Measurements from ENCODE around the gene TMEM37.

TMEM37 gene

DNA sequence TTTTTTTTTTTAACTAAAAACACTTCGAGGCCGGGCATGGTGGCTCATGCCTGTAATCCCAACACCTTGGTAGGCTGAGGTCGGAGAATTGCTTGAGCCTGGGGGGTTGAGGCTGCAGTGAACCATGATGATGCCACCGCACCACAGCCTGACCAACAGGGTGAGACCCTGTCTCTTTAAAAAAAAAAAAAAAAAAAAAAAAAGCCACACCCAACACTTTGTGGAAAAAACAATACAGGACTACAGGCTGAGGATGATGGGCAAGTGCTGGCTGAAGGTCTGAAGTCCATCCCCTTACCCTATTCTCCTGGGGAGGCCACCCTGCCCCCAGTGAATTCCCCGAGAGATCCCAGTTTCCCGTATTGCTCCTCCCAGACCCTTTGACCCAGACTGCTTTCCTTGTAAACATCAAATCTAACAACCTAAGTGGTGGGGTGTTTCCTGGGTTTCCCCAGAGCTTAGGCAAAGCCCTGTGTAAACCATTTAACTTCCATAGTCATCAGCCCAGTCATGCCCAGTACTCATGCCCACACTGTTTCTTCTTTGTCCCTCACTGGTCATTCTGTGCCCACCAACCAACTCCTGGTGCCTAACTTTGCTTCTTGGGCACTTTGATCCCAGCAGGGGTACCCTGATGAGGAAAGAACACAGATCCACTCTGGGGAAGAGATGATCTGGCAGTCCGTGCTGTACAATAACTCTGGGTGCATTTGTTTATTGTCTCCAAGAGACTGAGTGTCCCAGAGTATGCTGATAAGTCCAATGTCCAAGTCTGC is 5.8 kb upstream of the TMEM37 start:
- H3K4me3 ChIP-seq (ENCODE audit: low read depth in 1 of 5, low read length in 5 of 5): peak overlapping the region in 2 of 5 donors; percentile 13 to 19

DNA sequence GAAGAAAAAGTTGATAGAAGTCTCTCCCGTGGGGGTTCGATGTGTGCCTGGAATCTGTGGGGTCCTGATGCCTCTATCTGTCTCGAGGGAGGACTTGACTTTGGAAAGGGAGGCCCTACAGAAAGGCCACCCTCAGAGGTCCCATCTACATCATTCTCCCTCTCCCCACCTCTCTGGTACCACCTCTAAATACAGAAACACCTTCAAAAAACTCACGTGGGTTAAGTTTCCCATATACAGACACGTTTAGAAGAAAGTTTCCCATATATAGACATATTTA is 5.3 kb upstream of the TMEM37 start:
- Histone ChIP-seq H3K27ac (ENCODE audit: low read depth, low read length) (peak overlapping the region; percentile 91), H3K4me3 (ENCODE audit: low read depth in 1 of 5, low read length in 5 of 5) (peak overlapping the region in 2 of 5 donors; percentile 13 to 37), H3K9ac (ENCODE audit: low read length in 5 of 5) (peak overlapping the region in 3 of 5 donors; percentile 10 to 68 (median 63))

More for the DNA sequence above, 5.8 kb upstream of the TMEM37 start:
- Histone ChIP-seq H3K9me3 (ENCODE audit: control insufficient read depth in 5 of 5, low read length in 5 of 5) (no peaks in the 10 kb centered on the region), H3K27me3 (ENCODE audit: control insufficient read depth in 5 of 5, insufficient read depth in 4 of 5, low read length in 5 of 5) (no peaks in the 10 kb centered on the region), H3K36me3 (ENCODE audit: control insufficient read depth in 5 of 5, insufficient read depth in 5 of 5, low read length in 5 of 5) (no peaks in the 10 kb centered on the region), H3K9ac (ENCODE audit: low read length in 5 of 5) (peak overlapping the region in 3 of 5 donors; percentile 63 to 68 (median 64)), H3K4me1 (ENCODE audit: control insufficient read depth in 5 of 5, insufficient read depth in 5 of 5, low read length in 5 of 5) (peaks cover 24 to 71% (median 66%) of the 10 kb centered on the region in 5 donors), H3K27ac (ENCODE audit: low read depth, low read length) (peak overlapping the region; percentile 91)

GRCh38 chr2:119426801-119427395 is 4.8 kb upstream of the TMEM37 start:
- no peaks in the 10 kb centered on the region for H3K36me3 ChIP-seq (ENCODE audit: control insufficient read depth in 5 of 5, insufficient read depth in 5 of 5, low read length in 5 of 5)
- peak overlapping the region in 3 of 5 donors; percentile 17 to 37 (median 26) for H3K4me3 ChIP-seq (ENCODE audit: low read depth in 1 of 5, low read length in 5 of 5)
- H3K27me3 ChIP-seq (ENCODE audit: control insufficient read depth in 5 of 5, insufficient read depth in 4 of 5, low read length in 5 of 5): no peaks in the 10 kb centered on the region
- peak overlapping the region; percentile 91 for H3K27ac ChIP-seq (ENCODE audit: low read depth, low read length)
- no peaks in the 10 kb centered on the region for H3K9me3 ChIP-seq (ENCODE audit: control insufficient read depth in 5 of 5, low read length in 5 of 5)
- H3K9ac ChIP-seq (ENCODE audit: low read length in 5 of 5): peak overlapping the region in 3 of 5 donors; percentile 39 to 68 (median 57)
- peaks cover 24 to 69% (median 64%) of the 10 kb centered on the region in 5 donors for H3K4me1 ChIP-seq (ENCODE audit: control insufficient read depth in 5 of 5, insufficient read depth in 5 of 5, low read length in 5 of 5)

More for the DNA sequence above, 5.3 kb upstream of the TMEM37 start:
- Histone ChIP-seq H3K4me1 (ENCODE audit: control insufficient read depth in 5 of 5, insufficient read depth in 5 of 5, low read length in 5 of 5) (peaks cover 24 to 71% (median 67%) of the 10 kb centered on the region in 5 donors), H3K9me3 (ENCODE audit: control insufficient read depth in 5 of 5, low read length in 5 of 5) (no peaks in the 10 kb centered on the region), H3K36me3 (ENCODE audit: control insufficient read depth in 5 of 5, insufficient read depth in 5 of 5, low read length in 5 of 5) (no peaks in the 10 kb centered on the region), H3K27me3 (ENCODE audit: control insufficient read depth in 5 of 5, insufficient read depth in 4 of 5, low read length in 5 of 5) (no peaks in the 10 kb centered on the region)

GRCh38 chr2:119427756-119428155 is 3.9 kb upstream of the TMEM37 start:
- Histone ChIP-seq H3K4me1 (ENCODE audit: control insufficient read depth in 5 of 5, insufficient read depth in 5 of 5, low read length in 5 of 5) (peaks cover 24 to 75% (median 72%) of the 10 kb centered on the region in 5 donors), H3K4me3 (ENCODE audit: low read depth in 1 of 5, low read length in 5 of 5) (no peak overlapping the region), H3K9me3 (ENCODE audit: control insufficient read depth in 5 of 5, low read length in 5 of 5) (no peaks in the 10 kb centered on the region), H3K27ac (ENCODE audit: low read depth, low read length) (peak overlapping the region; percentile 91), H3K27me3 (ENCODE audit: control insufficient read depth in 5 of 5, insufficient read depth in 4 of 5, low read length in 5 of 5) (no peaks in the 10 kb centered on the region), H3K36me3 (ENCODE audit: control insufficient read depth in 5 of 5, insufficient read depth in 5 of 5, low read length in 5 of 5) (no peaks in the 10 kb centered on the region), H3K9ac (ENCODE audit: low read length in 5 of 5) (peak overlapping the region in 3 of 5 donors; percentile 11 to 36 (median 19))

- Histone ChIP-seq H3K36me3 (ENCODE audit: control insufficient read depth in 5 of 5, insufficient read depth in 5 of 5, low read length in 5 of 5) (no peaks in the 10 kb centered on the region), H3K9ac (ENCODE audit: low read length in 5 of 5) (peak overlapping the region in 3 of 5 donors; percentile 41 to 57 (median 56)), H3K27ac (ENCODE audit: low read depth, low read length) (peak overlapping the region; percentile 91), H3K9me3 (ENCODE audit: control insufficient read depth in 5 of 5, low read length in 5 of 5) (no peaks in the 10 kb centered on the region), H3K4me3 (ENCODE audit: low read depth in 1 of 5, low read length in 5 of 5) (peak overlapping the region in 1 of 5 donors; percentile 6), H3K4me1 (ENCODE audit: control insufficient read depth in 5 of 5, insufficient read depth in 5 of 5, low read length in 5 of 5) (peaks cover 26 to 84% (median 81%) of the 10 kb centered on the region in 5 donors), H3K27me3 (ENCODE audit: control insufficient read depth in 5 of 5, insufficient read depth in 4 of 5, low read length in 5 of 5) (no peaks in the 10 kb centered on the region)
Measured at GRCh38 chr2:119428488-119429224, 3.0 kb upstream of the TMEM37 start.

GRCh38 chr2:119429225-119429981 is 2.3 kb upstream of the TMEM37 start:
- Histone ChIP-seq H3K27ac (ENCODE audit: low read depth, low read length) (peak overlapping the region; percentile 91), H3K36me3 (ENCODE audit: control insufficient read depth in 5 of 5, insufficient read depth in 5 of 5, low read length in 5 of 5) (no peaks in the 10 kb centered on the region), H3K9me3 (ENCODE audit: control insufficient read depth in 5 of 5, low read length in 5 of 5) (no peaks in the 10 kb centered on the region), H3K4me3 (ENCODE audit: low read depth in 1 of 5, low read length in 5 of 5) (peak overlapping the region in 1 of 5 donors; percentile 14), H3K4me1 (ENCODE audit: control insufficient read depth in 5 of 5, insufficient read depth in 5 of 5, low read length in 5 of 5) (peaks cover 26 to 91% (median 89%) of the 10 kb centered on the region in 5 donors), H3K9ac (ENCODE audit: low read length in 5 of 5) (peak overlapping the region in 3 of 5 donors; percentile 41 to 87 (median 56)), H3K27me3 (ENCODE audit: control insufficient read depth in 5 of 5, insufficient read depth in 4 of 5, low read length in 5 of 5) (no peaks in the 10 kb centered on the region)

GRCh38 chr2:119430023-119430498 is 1.6 kb upstream of the TMEM37 start:
- Histone ChIP-seq H3K4me1 (ENCODE audit: control insufficient read depth in 5 of 5, insufficient read depth in 5 of 5, low read length in 5 of 5) (peaks cover 26 to 98% (median 95%) of the 10 kb centered on the region in 5 donors), H3K36me3 (ENCODE audit: control insufficient read depth in 5 of 5, insufficient read depth in 5 of 5, low read length in 5 of 5) (peaks cover 0 to 4% (median 0%) of the 10 kb centered on the region in 5 donors), H3K4me3 (ENCODE audit: low read depth in 1 of 5, low read length in 5 of 5) (peak overlapping the region in 2 of 5 donors; percentile 14 to 31), H3K9ac (ENCODE audit: low read length in 5 of 5) (peak overlapping the region in 4 of 5 donors; percentile 17 to 87 (median 46)), H3K27ac (ENCODE audit: low read depth, low read length) (peak overlapping the region; percentile 91), H3K27me3 (ENCODE audit: control insufficient read depth in 5 of 5, insufficient read depth in 4 of 5, low read length in 5 of 5) (no peaks in the 10 kb centered on the region), H3K9me3 (ENCODE audit: control insufficient read depth in 5 of 5, low read length in 5 of 5) (no peaks in the 10 kb centered on the region)

DNA sequence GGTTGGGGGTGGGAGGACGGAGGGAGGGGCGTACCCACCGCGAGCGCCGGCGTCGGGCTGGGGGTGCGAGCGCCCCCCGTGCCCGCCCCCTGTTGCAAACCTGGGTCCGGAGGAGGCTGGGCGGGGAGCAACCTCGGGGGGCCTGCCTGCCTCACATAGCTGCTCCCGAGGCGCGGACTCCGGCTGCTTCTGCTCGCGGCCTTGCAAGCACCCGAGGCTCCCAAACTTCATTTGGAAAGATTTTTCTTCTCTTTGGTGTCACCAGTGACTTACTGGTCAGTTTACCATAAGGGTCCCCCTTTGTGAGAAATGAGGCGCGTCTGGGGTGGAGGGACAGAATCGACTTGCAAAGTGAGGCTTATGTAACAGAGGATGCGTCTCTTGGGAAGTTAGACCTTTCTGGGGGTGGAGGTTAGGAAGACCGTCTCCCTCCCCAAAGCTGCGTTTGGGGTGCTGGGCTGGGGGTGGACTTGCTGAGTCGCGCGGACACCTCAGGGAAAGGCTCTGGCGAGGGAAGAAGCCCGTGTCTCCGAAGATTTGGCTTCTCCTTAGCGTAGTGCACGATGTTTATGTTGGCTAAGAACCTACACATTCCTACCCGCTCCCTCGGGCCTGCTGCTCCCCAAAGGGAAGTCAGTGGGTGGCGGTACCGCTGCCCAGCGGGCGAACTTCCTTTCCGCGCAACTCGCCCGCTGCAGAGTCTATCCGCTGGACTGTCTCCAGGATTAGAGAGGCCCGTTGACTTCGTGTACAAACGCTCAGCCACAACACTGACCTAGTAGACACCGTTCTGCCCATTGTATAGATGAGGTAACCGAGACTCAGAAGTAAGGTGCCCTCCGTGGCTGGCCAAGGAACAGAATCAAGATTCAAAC is 559 bp downstream of the TMEM37 start:
- H3K9me3 ChIP-seq (ENCODE audit: control insufficient read depth in 5 of 5, low read length in 5 of 5): no peaks in the 10 kb centered on the region
- peak overlapping the region; percentile 92 for H3K27ac ChIP-seq (ENCODE audit: low read depth, low read length)
- H3K36me3 ChIP-seq (ENCODE audit: control insufficient read depth in 5 of 5, insufficient read depth in 5 of 5, low read length in 5 of 5): peaks cover 0 to 15% (median 8%) of the 10 kb centered on the region in 5 donors
- H3K4me1 ChIP-seq (ENCODE audit: control insufficient read depth in 5 of 5, insufficient read depth in 5 of 5, low read length in 5 of 5): peaks cover 15 to 95% (median 88%) of the 10 kb centered on the region in 5 donors
- peak overlapping the region; percentile 74 to 93 (median 88) for H3K4me3 ChIP-seq (ENCODE audit: low read depth in 1 of 5, low read length in 5 of 5)
- H3K9ac ChIP-seq (ENCODE audit: low read length in 5 of 5): peak overlapping the region; percentile 72 to 88 (median 75)
- no peaks in the 10 kb centered on the region for H3K27me3 ChIP-seq (ENCODE audit: control insufficient read depth in 5 of 5, insufficient read depth in 4 of 5, low read length in 5 of 5)

Data from subcutaneous abdominal adipose tissue (tissue), 5 donors.